Adipose tissue (tissue), 3 donors: Measurements from ENCODE around the gene MBNL2. TPM values are rescaled to one million over a fixed set of nuclear protein-coding genes. Genes with fewer than 3 reads are reported as not detected.

Source experiments
- H3K27ac ChIP-seq: one replicate; pipeline ENCODE4 v1.5.1; 2013; ENCODE audit warnings: low read depth, low read length
- WGBS, 3 donors: extraction: QIAGEN DNeasy Blood & Tissue Kit; methylation state at CpG; one replicate each; pipeline ENCODE4 v1.1.7; 2013; 5-methylcytosine and 5-hydroxymethylcytosine counted together
- polyA plus RNA-seq, 3 donors: library from polyadenylated mRNA; stranded (reverse); fragments of 200-250 nt; gene quantifications; one replicate each; pipeline ENCODE4 v1.2.3, GENCODE V29; 2013
- donor health status: healthy with polysubstance abuse.
- donor health status: Bipolar disorder and iron deficiency.
- donor health status: healthy.

Gene MBNL2
- polyA plus RNA-seq, 3 donors, result 17.8 to 34.3 (median 23.7) TPM

GRCh38 chr13:97325738-97326137 lies 103.6 kb downstream of the MBNL2 start:
- no peak overlapping the region for H3K27ac ChIP-seq

GRCh38 chr13:97327086-97327485 lies 105.0 kb downstream of the MBNL2 start:
- WGBS, 3 donors, result 73 to 82% (median 81%) methylated on average over 6 of the region's 6 CpGs
- no peak overlapping the region for H3K27ac ChIP-seq

- H3K27ac ChIP-seq, result no peak overlapping the region
- 66 to 72% (median 71%) methylated on average over 4 of the region's 4 CpGs for WGBS, 3 donors
Observed at GRCh38 chr13:97327506-97328221, 105.5 kb downstream of the MBNL2 start.

GRCh38 chr13:97328222-97328790 lies 106.2 kb downstream of the MBNL2 start:
- WGBS, 3 donors, result 66 to 80% (median 76%) methylated on average over 12 of the region's 12 CpGs
- no peak overlapping the region for H3K27ac ChIP-seq

- no peak overlapping the region for H3K27ac ChIP-seq
Observed at GRCh38 chr13:97329331-97329730, 107.2 kb downstream of the MBNL2 start.

GRCh38 chr13:97330448-97330847 lies 108.3 kb downstream of the MBNL2 start:
- 84 to 94% (median 91%) methylated on average over 2 of the region's 2 CpGs for WGBS, 3 donors
- H3K27ac ChIP-seq, result no peak overlapping the region

More at GRCh38 chr13:97329331-97329730, 107.2 kb downstream of the MBNL2 start:
- WGBS, 3 donors, result 63 to 77% (median 72%) methylated on average over 4 of the region's 4 CpGs

- 39 to 71% (median 56%) methylated on average over 4 of the region's 4 CpGs for WGBS, 3 donors
- no peak overlapping the region for H3K27ac ChIP-seq
Observed at GRCh38 chr13:97332742-97333141, 110.6 kb downstream of the MBNL2 start.

- no peak overlapping the region for H3K27ac ChIP-seq
- WGBS, 3 donors, result 77 to 92% (median 86%) methylated on average over 6 of the region's 6 CpGs
Observed at GRCh38 chr13:97333983-97334382, 111.8 kb downstream of the MBNL2 start.

- H3K27ac ChIP-seq, result no peak overlapping the region
- WGBS, 3 donors, result 87 to 94% (median 91%) methylated on average over 3 of the region's 3 CpGs
Observed at GRCh38 chr13:97334690-97335089, 112.6 kb downstream of the MBNL2 start.

- H3K27ac ChIP-seq, result no peak overlapping the region
- WGBS, 3 donors, result 75 to 84% (median 81%) methylated on average over 6 of the region's 6 CpGs
Observed at GRCh38 chr13:97335488-97336134, 113.5 kb downstream of the MBNL2 start.

GRCh38 chr13:97337985-97338499 lies 115.9 kb downstream of the MBNL2 start:
- WGBS, 3 donors, result 82 to 88% (median 84%) methylated on average over 4 of the region's 4 CpGs
- no peak overlapping the region for H3K27ac ChIP-seq

GRCh38 chr13:97338571-97338970 lies 116.4 kb downstream of the MBNL2 start:
- no peak overlapping the region for H3K27ac ChIP-seq
- 90 to 93% (median 91%) methylated on average over 16 of the region's 16 CpGs for WGBS, 3 donors

GRCh38 chr13:97339019-97339987 lies 117.2 kb downstream of the MBNL2 start:
- WGBS, 3 donors, result 56 to 64% (median 63%) methylated on average over 21 of the region's 21 CpGs
- no peak overlapping the region for H3K27ac ChIP-seq

- WGBS, 3 donors, result 64 to 80% (median 70%) methylated on average over 7 of the region's 7 CpGs
- H3K27ac ChIP-seq, result no peak overlapping the region
Observed at GRCh38 chr13:97339988-97340749, 118.0 kb downstream of the MBNL2 start.

- H3K27ac ChIP-seq, result no peak overlapping the region
- 75 to 82% (median 81%) methylated on average over 1 of the region's 1 CpG for WGBS, 3 donors
Observed at GRCh38 chr13:97341135-97341534, 119.0 kb downstream of the MBNL2 start.

GRCh38 chr13:97342136-97342535 lies 120.0 kb downstream of the MBNL2 start:
- WGBS, 3 donors, result 75 to 86% (median 82%) methylated on average over 2 of the region's 2 CpGs
- H3K27ac ChIP-seq, result no peak overlapping the region

- 68 to 85% (median 84%) methylated on average over 8 of the region's 8 CpGs for WGBS, 3 donors
- H3K27ac ChIP-seq, result no peak overlapping the region
Observed at GRCh38 chr13:97342936-97343335, 120.8 kb downstream of the MBNL2 start.
